Thyroid gland (tissue), 4 donors: ENCODE results near the gene PDZD2.

Experiments used
- POLR2A ChIP-seq, 2 donors: fragments of 450-650 bp; IDR thresholded peaks; one replicate each; pipeline ENCODE4 v1.6.1; 2017; ENCODE audit warnings: antibody characterized with exemption in 2 of 2, mild to moderate bottlenecking in 2 of 2, moderate library complexity in 1 of 2
- TF ChIP-seq, protein P1 (sequence below), 6 experiments: fragments of 200-600 bp in 3 of 6; fragments of 450-650 bp in 3 of 6; sonication (generic) in 3 of 6; IDR thresholded peaks; one replicate each; pipeline ENCODE4 v1.5.1; 2016 to 2019; ENCODE audit warnings: antibody characterized with exemption in 6 of 6, mild to moderate bottlenecking in 2 of 6, inconsistent platforms in 1 of 6, moderate library complexity in 1 of 6

DNA sequence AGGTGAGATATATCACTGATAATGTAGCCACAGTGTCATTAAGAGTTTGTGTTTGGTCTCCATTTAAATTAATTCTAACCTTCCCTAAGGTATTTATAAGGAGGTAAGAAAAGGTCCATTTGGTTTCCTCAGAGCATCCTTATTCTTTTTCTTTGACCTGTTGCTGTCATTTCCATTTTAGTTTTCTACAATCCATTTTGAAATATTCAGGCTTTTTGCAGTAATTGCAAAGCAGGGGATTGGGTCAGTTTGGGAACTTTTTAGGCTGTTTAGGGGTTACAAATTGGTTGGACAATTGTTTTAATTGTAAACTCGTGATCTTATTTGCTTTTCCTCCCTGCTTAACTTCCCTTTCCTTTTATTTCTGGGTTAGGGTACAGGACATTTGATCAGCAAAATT, 42.6 kb upstream of the PDZD2 start:
- TF ChIP-seq, protein P1, sequence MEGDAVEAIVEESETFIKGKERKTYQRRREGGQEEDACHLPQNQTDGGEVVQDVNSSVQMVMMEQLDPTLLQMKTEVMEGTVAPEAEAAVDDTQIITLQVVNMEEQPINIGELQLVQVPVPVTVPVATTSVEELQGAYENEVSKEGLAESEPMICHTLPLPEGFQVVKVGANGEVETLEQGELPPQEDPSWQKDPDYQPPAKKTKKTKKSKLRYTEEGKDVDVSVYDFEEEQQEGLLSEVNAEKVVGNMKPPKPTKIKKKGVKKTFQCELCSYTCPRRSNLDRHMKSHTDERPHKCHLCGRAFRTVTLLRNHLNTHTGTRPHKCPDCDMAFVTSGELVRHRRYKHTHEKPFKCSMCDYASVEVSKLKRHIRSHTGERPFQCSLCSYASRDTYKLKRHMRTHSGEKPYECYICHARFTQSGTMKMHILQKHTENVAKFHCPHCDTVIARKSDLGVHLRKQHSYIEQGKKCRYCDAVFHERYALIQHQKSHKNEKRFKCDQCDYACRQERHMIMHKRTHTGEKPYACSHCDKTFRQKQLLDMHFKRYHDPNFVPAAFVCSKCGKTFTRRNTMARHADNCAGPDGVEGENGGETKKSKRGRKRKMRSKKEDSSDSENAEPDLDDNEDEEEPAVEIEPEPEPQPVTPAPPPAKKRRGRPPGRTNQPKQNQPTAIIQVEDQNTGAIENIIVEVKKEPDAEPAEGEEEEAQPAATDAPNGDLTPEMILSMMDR (IDR thresholded peaks at IDR 0.05) = no peak
- TF ChIP-seq POLR2A (IDR thresholded peaks at IDR 0.05) = no peak
